Cerebellar cortex (tissue), 1 donor: ENCODE measurements around the gene GDA.
"Not testable (repeated sequence)": the region's sequence is repeated elsewhere in the genome, so short reads cannot be mapped to it uniquely, and the experiment has no call there.

ENCODE experiments used
- DNase-seq: peaks from one replicate; pipeline ENCODE4 v3.0.0-alpha.2; 2015; ENCODE audit warnings: low spot score

GDA gene

GRCh38 chr9:72207278-72207677 lies 58.0 kb downstream of the GDA start:
- DNase-seq: no peak

- no peak for DNase-seq
Observed at GRCh38 chr9:72210522-72210921, 61.3 kb downstream of the GDA start.

GRCh38 chr9:72211047-72211446 lies 61.8 kb downstream of the GDA start:
- no peak for DNase-seq

- DNase-seq: no peak
Observed at GRCh38 chr9:72213906-72214305, 64.7 kb downstream of the GDA start.

GRCh38 chr9:72217306-72217842 lies 68.1 kb downstream of the GDA start:
- no peak for DNase-seq

- DNase-seq: no peak
Observed at GRCh38 chr9:72220589-72220988, 71.3 kb downstream of the GDA start.

GRCh38 chr9:72226146-72226812 lies 77.0 kb downstream of the GDA start:
- no peak for DNase-seq

GRCh38 chr9:72228282-72228681 lies 79.0 kb downstream of the GDA start:
- no peak for DNase-seq

GRCh38 chr9:72232778-72233177 lies 83.5 kb downstream of the GDA start:
- DNase-seq: no peak

- DNase-seq: no peak
Observed at GRCh38 chr9:72247549-72247948, 98.3 kb downstream of the GDA start.

- no peak for DNase-seq
Observed at GRCh38 chr9:72251589-72251988, 102.3 kb downstream of the GDA start.

- DNase-seq: no peak
Observed at GRCh38 chr9:72254901-72255545, 105.8 kb downstream of the GDA start.

- DNase-seq: no peak
Observed at GRCh38 chr9:72255569-72255968, 106.3 kb downstream of the GDA start.

GRCh38 chr9:72256931-72257330 lies 107.7 kb downstream of the GDA start:
- DNase-seq: no peak

GRCh38 chr9:72257814-72258213 lies 108.6 kb downstream of the GDA start:
- DNase-seq: no peak

- DNase-seq: no peak
Observed at GRCh38 chr9:72262063-72262462, 112.8 kb downstream of the GDA start.

GRCh38 chr9:72263572-72263971 lies 114.3 kb downstream of the GDA start:
- no peak for DNase-seq

GRCh38 chr9:72268961-72269360 lies 119.7 kb downstream of the GDA start:
- no peak for DNase-seq

GRCh38 chr9:72270359-72270758 lies 121.1 kb downstream of the GDA start:
- not testable (repeated sequence) for DNase-seq

- peak; percentile 69 for DNase-seq
Observed at GRCh38 chr9:72271613-72272478, 122.6 kb downstream of the GDA start.

GRCh38 chr9:72274441-72274840 lies 125.2 kb downstream of the GDA start:
- no peak for DNase-seq

GRCh38 chr9:72274916-72275315 lies 125.7 kb downstream of the GDA start:
- no peak for DNase-seq

- no peak for DNase-seq
Observed at GRCh38 chr9:72276429-72276828, 127.2 kb downstream of the GDA start.
